Endothelial cell of umbilical vein (primary cell): ENCODE measurements around the gene HSFX3. TPM values are rescaled to one million over a fixed set of nuclear protein-coding genes. Genes with fewer than 3 reads are reported as not detected.

Experiments
- BruUV-seq: library from RNA; stranded (reverse); fragments of 400-500 nt; replicated peaks from 2 replicates; lab custom pipeline; 2021; lab: Mats Ljungman, UMichigan
- CTCF ChIA-PET: fragments of 300-600, 350-600 bp; sonication (Branson Sonifier 250); formaldehyde crosslinking; loops from one replicate; lab custom pipeline; 2021; ENCODE audit warnings: antibody characterized with exemption, inconsistent platforms; lab: Charles Lee
- POLR2A ChIA-PET: fragments of 300-600, 350-600 bp; sonication (Branson Sonifier 250); formaldehyde crosslinking; loops from one replicate; lab custom pipeline; 2021; ENCODE audit warnings: antibody characterized with exemption, inconsistent platforms; lab: Charles Lee
- DNase-seq: peaks from one replicate; pipeline ENCODE4 v3.0.0-alpha.2; 2011; ENCODE audit warnings: low read depth, low spot score
- FAIRE-seq: peaks from 2 replicates; lab custom pipeline; 2011; peaks lifted over from hg19 to GRCh38; lab: Jason Lieb, UNC
- H2AFZ ChIP-seq: 2 replicates; pipeline ENCODE4 v1.6.0; 2012; ENCODE audit warnings: low read depth, low read length, control low read depth, inconsistent platforms
- H3K27ac ChIP-seq: 2 replicates; pipeline ENCODE4 v1.5.1; 2011; ENCODE audit warnings: low read depth, mild to moderate bottlenecking, control low read depth, low read length, moderate library complexity; ENCODE audit not compliant: insufficient read depth
- H3K27me3 ChIP-seq, 2 experiments: 2 replicates each; pipeline versions ENCODE4 v1.6.0 to v1.6.1; 2011; ENCODE audit warnings: low read length in 2 of 2, mixed read lengths in 1 of 2; ENCODE audit not compliant: control insufficient read depth in 2 of 2, insufficient read depth in 2 of 2
- H3K36me3 ChIP-seq, 2 experiments: 2 replicates in 1 of 2; 3 replicates in 1 of 2; pipeline ENCODE4 v1.5.1; 2011; ENCODE audit warnings: low read length in 2 of 2, mild to moderate bottlenecking in 1 of 2, moderate library complexity in 1 of 2; ENCODE audit not compliant: control insufficient read depth in 2 of 2, insufficient read depth in 2 of 2; ENCODE audit errors: extremely low read depth in 1 of 2
- H3K4me1 ChIP-seq: 3 replicates; pipeline ENCODE4 v1.5.1; 2011; ENCODE audit warnings: mild to moderate bottlenecking, low read length; ENCODE audit not compliant: control insufficient read depth, insufficient read depth; ENCODE audit errors: extremely low read depth
- H3K4me2 ChIP-seq: 2 replicates; pipeline ENCODE4 v1.6.1; 2011; ENCODE audit warnings: low read length, control low read depth, mixed read lengths; ENCODE audit not compliant: insufficient read depth
- H3K4me3 ChIP-seq, 3 experiments: fragments of 200-600 bp in 1 of 3; sonication (generic), shearing (Covaris generic) in 1 of 3; replicated peaks in 1 of 3; 2 replicates each; pipeline ENCODE4 v1.5.1; 2011 to 2016; ENCODE audit warnings: control low read depth in 3 of 3, low read length in 3 of 3, mild to moderate bottlenecking in 2 of 3, inconsistent platforms in 1 of 3, low read depth in 1 of 3, moderate library complexity in 1 of 3; ENCODE audit not compliant: insufficient read depth in 1 of 3
- H3K79me2 ChIP-seq: 2 replicates; pipeline ENCODE4 v1.6.0; 2012; ENCODE audit warnings: low read length, inconsistent platforms; ENCODE audit not compliant: control insufficient read depth, insufficient read depth
- H3K9ac ChIP-seq: replicated peaks from 2 replicates; pipeline ENCODE3; 2011; ENCODE audit warnings: low read length, control low read depth; ENCODE audit not compliant: insufficient read depth; ENCODE audit errors: extremely low read depth
- H3K9me1 ChIP-seq: replicated peaks from 3 replicates; pipeline ENCODE4 v1.6.0; 2011; ENCODE audit warnings: mild to moderate bottlenecking, low read length; ENCODE audit not compliant: control insufficient read depth, insufficient read depth; ENCODE audit errors: extremely low read depth
- H3K9me3 ChIP-seq: replicated peaks from 2 replicates; pipeline ENCODE4 v1.5.1; 2012; ENCODE audit warnings: low read length, inconsistent platforms; ENCODE audit not compliant: control insufficient read depth, insufficient read depth
- H4K20me1 ChIP-seq: replicated peaks from 2 replicates; pipeline ENCODE3; 2011; ENCODE audit warnings: mild to moderate bottlenecking, low read length; ENCODE audit not compliant: control insufficient read depth, insufficient read depth; ENCODE audit errors: extremely low read depth
- EZH2 ChIP-seq: IDR thresholded peaks from 2 replicates; pipeline ENCODE4 v1.6.1; 2012; ENCODE audit warnings: borderline replicate concordance, low read depth, mild to moderate bottlenecking, moderate library complexity, low read length, inconsistent platforms; ENCODE audit not compliant: severe bottlenecking
- FOS ChIP-seq: IDR thresholded peaks from 2 replicates; pipeline ENCODE4 v1.6.1; 2011; ENCODE audit warnings: mild to moderate bottlenecking, low read length, moderate library complexity, borderline replicate concordance; ENCODE audit not compliant: insufficient read depth
- GATA2 ChIP-seq: IDR thresholded peaks from 2 replicates; pipeline ENCODE4 v1.7.0; 2011; ENCODE audit warnings: low read depth, mild to moderate bottlenecking, moderate library complexity, mixed read lengths, low read length; ENCODE audit not compliant: insufficient read length, insufficient read depth
- JUN ChIP-seq: IDR thresholded peaks from 2 replicates; pipeline ENCODE4 v1.6.1; 2011; ENCODE audit warnings: borderline replicate concordance, low read depth; ENCODE audit not compliant: insufficient read length, insufficient read depth
- MYC ChIP-seq: IDR thresholded peaks from one replicate; pipeline ENCODE4 v1.6.1; 2011; ENCODE audit warnings: mild to moderate bottlenecking, low read depth, low read length
- POLR2A ChIP-seq: IDR thresholded peaks from 2 replicates; pipeline ENCODE4 v1.6.1; 2012; ENCODE audit warnings: low read depth, mild to moderate bottlenecking, control low read depth, low read length
- POLR2AphosphoS5 ChIP-seq: IDR thresholded peaks from 2 replicates; pipeline ENCODE4 v1.6.1; 2012; ENCODE audit warnings: low read depth, mild to moderate bottlenecking, control low read depth, low read length, moderate library complexity; ENCODE audit not compliant: insufficient read depth
- dilution Hi-C: fragments of 300-500 bp; cut with MboI; formaldehyde crosslinking; loops from one replicate; pipeline ENCODE4 v1.15.0; 2019; ENCODE audit warnings: low sequenced_read_pairs; ENCODE audit not compliant: extremely low pct_ligation_motif_present
- intact Hi-C: fragments of 100-400 bp; cut with micrococcal nuclease; formaldehyde crosslinking; loops from one replicate; pipeline ENCODE4 v1.10.0; 2022
- polyA plus RNA-seq, 4 experiments: library from polyadenylated mRNA; depleted of rRNA in 3 of 4; stranded (reverse) in 3 of 4; unstranded in 1 of 4; fragments of >200 nt; gene quantifications; 2 replicates each; pipeline versions ENCODE4 v1.2.1 to v1.2.3, GENCODE V29; 2011 to 2012; ENCODE audit warnings: missing spikeins in 1 of 4
- total RNA-seq: library from RNA; stranded (reverse); gene quantifications from 2 replicates; pipeline ENCODE4 v1.2.3, GENCODE V29; 2021
- TF ChIP-seq, protein P1 (sequence below), 2 donors: IDR thresholded peaks; 1 replicate in 1 of 2; 2 replicates in 1 of 2; pipeline ENCODE4 v1.5.1; 2011; ENCODE audit warnings: low read length in 2 of 2, mild to moderate bottlenecking in 2 of 2, moderate library complexity in 2 of 2, control low read depth in 1 of 2, inconsistent platforms in 1 of 2, low read depth in 1 of 2; ENCODE audit not compliant: insufficient read depth in 1 of 2; ENCODE audit errors: extremely low read depth in 1 of 2
- TF ChIP-seq, protein P2 (sequence below): IDR thresholded peaks from 2 replicates; pipeline ENCODE4 v1.6.1; 2011; ENCODE audit not compliant: insufficient read depth, insufficient read length

The HSFX3 gene
- total and polyA plus RNA-seq, 2 donors (not counting 3 experiments of a cell fraction or from before 2014, with no cell fraction given) = not detected

DNA sequence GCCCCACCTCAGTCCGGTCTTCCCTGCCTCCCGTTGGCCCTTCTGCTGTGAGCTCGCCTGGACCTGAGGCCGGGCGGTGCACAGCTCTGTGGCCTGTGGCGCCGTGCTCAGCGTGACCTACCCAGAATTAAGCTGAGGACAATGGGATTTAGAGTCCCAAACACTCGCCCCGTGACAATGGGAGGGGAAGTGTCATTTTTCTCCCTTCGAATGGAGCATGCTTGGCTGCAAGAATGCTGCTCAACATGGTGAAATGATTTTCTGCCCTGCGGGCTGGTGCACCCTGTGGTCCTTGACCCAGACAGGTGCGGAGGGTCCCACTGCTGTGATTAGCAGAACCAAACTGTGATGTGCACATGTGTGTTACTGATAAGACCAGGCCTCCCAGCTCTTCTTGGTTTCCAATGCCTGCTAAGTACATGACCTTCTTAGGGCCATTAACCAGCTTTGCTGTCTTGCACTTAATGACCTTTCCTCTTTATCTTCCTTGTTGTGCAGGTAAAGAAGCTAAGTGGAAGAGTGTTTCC, 8.1 kb downstream of the HSFX3 start:
- peak overlapping the region; percentile 41 for H3K4me2 ChIP-seq
- DNase-seq (no peak), FAIRE-seq (peak; percentile 21)
- dilution Hi-C loops = no loop called here
- peak overlapping the region in 2 of 3 experiments; percentile 47 to 90 for H3K4me3 ChIP-seq
- BruUV-seq = TSS peak; percentile 36
- no peak overlapping the region for H3K27ac ChIP-seq
- H3K27me3 ChIP-seq = no peaks in the 10 kb centered on the region
- H3K4me1 ChIP-seq = peaks cover 5% of the 10 kb centered on the region
- no peak overlapping the region for H2AFZ ChIP-seq
- CTCF ChIA-PET = interaction anchor here (1.0 to 3.4 kb wide), 5 partner anchors 14 to 397 kb away, joined by 3 to 20 read pairs (median 5); partner anchors contain the start of genes EOLA2 and IDS
- intact Hi-C loops = no loop called here
- H3K36me3 ChIP-seq = no peaks in the 10 kb centered on the region
- H3K9me3 ChIP-seq = no peaks in the 10 kb centered on the region
- TF ChIP-seq EZH2 (no peak), POLR2AphosphoS5 (no peak), FOS (no peak), GATA2 (no peak), MYC (no peak), JUN (no peak), POLR2A (no peak)
- TF ChIP-seq, protein P1, sequence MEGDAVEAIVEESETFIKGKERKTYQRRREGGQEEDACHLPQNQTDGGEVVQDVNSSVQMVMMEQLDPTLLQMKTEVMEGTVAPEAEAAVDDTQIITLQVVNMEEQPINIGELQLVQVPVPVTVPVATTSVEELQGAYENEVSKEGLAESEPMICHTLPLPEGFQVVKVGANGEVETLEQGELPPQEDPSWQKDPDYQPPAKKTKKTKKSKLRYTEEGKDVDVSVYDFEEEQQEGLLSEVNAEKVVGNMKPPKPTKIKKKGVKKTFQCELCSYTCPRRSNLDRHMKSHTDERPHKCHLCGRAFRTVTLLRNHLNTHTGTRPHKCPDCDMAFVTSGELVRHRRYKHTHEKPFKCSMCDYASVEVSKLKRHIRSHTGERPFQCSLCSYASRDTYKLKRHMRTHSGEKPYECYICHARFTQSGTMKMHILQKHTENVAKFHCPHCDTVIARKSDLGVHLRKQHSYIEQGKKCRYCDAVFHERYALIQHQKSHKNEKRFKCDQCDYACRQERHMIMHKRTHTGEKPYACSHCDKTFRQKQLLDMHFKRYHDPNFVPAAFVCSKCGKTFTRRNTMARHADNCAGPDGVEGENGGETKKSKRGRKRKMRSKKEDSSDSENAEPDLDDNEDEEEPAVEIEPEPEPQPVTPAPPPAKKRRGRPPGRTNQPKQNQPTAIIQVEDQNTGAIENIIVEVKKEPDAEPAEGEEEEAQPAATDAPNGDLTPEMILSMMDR (IDR thresholded peaks at IDR 0.05; ENCODE audit: extremely low read depth in 1 of 2, insufficient read depth in 1 of 2, low read depth in 1 of 2, low read length in 2 of 2) = no peak
- TF ChIP-seq, protein P2, sequence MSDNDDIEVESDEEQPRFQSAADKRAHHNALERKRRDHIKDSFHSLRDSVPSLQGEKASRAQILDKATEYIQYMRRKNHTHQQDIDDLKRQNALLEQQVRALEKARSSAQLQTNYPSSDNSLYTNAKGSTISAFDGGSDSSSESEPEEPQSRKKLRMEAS = no peak
- no peaks in the 10 kb centered on the region for H4K20me1 ChIP-seq
- H3K79me2 ChIP-seq = no peaks in the 10 kb centered on the region
- peak overlapping the region; percentile 47 for H3K9ac ChIP-seq
- POLR2A ChIA-PET = no interaction called here
- no peaks in the 10 kb centered on the region for H3K9me1 ChIP-seq
